ENCODE measurements around the gene CATSPERD. TPM values are rescaled to one million over a fixed set of nuclear protein-coding genes. Genes with fewer than 3 reads are reported as not detected.
A peak's percentile ranks its signal among the peaks of the same experiment; 100 is the strongest.

The CATSPERD gene
- total and polyA plus RNA-seq, 4 experiments from 2014 or later: not detected

DNA sequence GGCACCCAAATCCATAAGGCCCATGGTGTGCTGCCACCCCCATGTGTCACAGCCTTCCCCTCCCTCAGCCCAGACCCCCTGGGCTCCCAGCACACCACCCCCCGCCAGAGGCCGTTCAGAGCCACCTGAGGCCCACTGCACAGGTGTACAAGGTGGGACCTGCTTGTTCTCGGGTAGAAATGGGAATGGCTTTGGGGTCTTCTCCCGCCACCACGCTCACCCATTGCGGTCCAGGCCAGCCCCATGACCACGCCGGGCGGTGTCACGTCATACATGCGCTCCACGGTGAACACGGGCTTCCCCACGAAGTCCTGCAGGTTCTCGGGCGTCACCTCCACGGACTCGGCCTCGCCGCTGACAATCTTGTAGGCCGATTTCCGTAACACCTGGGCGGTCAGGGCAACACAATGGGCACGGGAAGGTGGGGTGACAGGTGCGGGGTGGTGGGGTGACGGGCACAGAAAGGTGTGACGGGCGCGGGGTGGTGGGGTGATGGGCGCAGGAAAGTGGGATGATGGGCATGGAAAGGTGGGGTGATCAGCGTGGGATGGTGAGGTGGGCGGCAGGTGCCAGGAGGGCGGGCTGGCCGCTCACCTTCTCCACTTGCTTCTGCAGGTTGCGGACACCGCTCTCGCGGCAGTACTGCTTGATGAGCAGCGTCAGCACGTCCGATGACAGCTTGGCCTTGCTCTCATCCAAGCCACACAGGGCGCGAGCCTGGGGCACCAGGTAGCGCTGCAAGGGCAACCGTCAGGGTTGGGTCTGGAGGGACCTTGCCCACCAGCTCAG, 26.1 kb upstream of the CATSPERD start:
- Histone ChIP-seq H3K36me3 (ENCODE audit: insufficient read depth, low read length) (peaks cover 47% of the 10 kb centered on the region), H3K27ac (ENCODE audit: low read depth, low read length) (no peak overlapping the region), H3K4me3 (ENCODE audit: low read length in 2 of 2) (no peak overlapping the region), H3K9me3 (ENCODE audit: control insufficient read depth in 1 of 2, low read length in 2 of 2) (no peaks in the 10 kb centered on the region), H3K27me3 (ENCODE audit: insufficient read depth, low read length) (no peaks in the 10 kb centered on the region), H3K4me1 (ENCODE audit: insufficient read depth, low read length) (peaks cover 24% of the 10 kb centered on the region)
- ChIA-PET CTCF (ENCODE audit: partially characterized antibody) (no interaction called here), POLR2A (ENCODE audit: partially characterized antibody) (interaction anchor here (1.1 to 1.6 kb wide), 3 partner anchors 25 to 26 kb away, joined by 3 to 4 read pairs (median 3); partner anchors contain the start of genes CATSPERD and LONP1)
- intact Hi-C loops (cut with micrococcal nuclease): no loop called here
- Mint-ChIP-seq H3K9me3 (peaks cover 0 to 5% (median 0%) of the 10 kb centered on the region in 8 donors), H3K27ac (peak overlapping the region in 5 of 7 donors; percentile 8 to 100 (median 60)), H3K36me3 (peaks cover 0 to 58% of the 10 kb centered on the region in 2 donors), H3K4me1 (peaks cover 10 to 30% (median 20%) of the 10 kb centered on the region in 4 donors), H3K27me3 (no peaks in the 10 kb centered on the region), H3K4me3 (no peak overlapping the region)
- no peak for DNase-seq

DNA sequence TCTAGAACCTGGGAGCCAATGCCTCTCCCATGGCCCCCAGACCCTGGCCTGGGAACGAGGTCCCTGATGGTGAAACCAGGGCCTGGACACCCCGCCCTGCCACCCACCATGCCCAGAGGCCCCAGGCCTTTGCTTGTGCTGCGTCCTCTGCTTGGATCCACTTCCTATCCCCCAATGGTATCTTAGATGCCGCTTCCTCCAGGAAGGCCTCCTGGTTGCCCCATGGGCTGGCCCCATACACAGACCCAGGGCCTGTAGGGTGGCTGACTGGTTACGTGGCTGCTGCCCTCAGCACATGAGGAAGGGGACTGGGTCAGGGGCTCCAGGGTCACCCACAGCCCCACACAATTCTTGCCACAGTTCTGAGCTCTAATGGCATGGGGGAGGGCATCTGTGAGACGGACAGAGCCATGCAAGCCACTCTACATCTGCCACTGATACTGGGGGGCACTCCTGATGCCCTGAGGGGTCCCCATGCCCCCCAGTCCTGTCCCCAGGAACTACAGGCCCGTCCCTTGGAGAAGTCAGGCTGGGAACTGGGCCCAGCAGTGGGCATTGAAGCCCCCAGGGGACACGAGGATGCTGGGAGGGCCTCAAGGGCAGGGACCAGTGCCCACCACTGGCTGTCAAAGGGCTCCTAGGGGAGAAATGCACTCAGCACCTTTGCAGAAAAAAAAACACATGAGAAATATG, 25.3 kb upstream of the CATSPERD start:
- Mint-ChIP-seq H3K27me3 (no peaks in the 10 kb centered on the region), H3K4me1 (peaks cover 7 to 25% (median 15%) of the 10 kb centered on the region in 4 donors), H3K36me3 (peaks cover 0 to 54% of the 10 kb centered on the region in 2 donors), H3K4me3 (no peak overlapping the region), H3K27ac (peak overlapping the region in 2 of 7 donors; percentile 29 to 48), H3K9me3 (peaks cover 0 to 5% (median 0%) of the 10 kb centered on the region in 8 donors)
- Histone ChIP-seq H3K4me1 (ENCODE audit: insufficient read depth, low read length) (peaks cover 19% of the 10 kb centered on the region), H3K27ac (ENCODE audit: low read depth, low read length) (no peak overlapping the region), H3K4me3 (ENCODE audit: low read length in 2 of 2) (no peak overlapping the region), H3K9me3 (ENCODE audit: control insufficient read depth in 1 of 2, low read length in 2 of 2) (no peaks in the 10 kb centered on the region), H3K36me3 (ENCODE audit: insufficient read depth, low read length) (peaks cover 47% of the 10 kb centered on the region), H3K27me3 (ENCODE audit: insufficient read depth, low read length) (no peaks in the 10 kb centered on the region)
- CTCF ChIA-PET (ENCODE audit: partially characterized antibody): no interaction called here
- DNase-seq: no peak
- POLR2A ChIA-PET (ENCODE audit: partially characterized antibody): interaction anchor here (1.1 to 1.3 kb wide), 3 partner anchors 8 to 25 kb away, joined by 3 to 4 read pairs (median 4); partner anchors contain the start of genes CATSPERD and LONP1
- intact Hi-C loops (cut with micrococcal nuclease): no loop called here

DNA sequence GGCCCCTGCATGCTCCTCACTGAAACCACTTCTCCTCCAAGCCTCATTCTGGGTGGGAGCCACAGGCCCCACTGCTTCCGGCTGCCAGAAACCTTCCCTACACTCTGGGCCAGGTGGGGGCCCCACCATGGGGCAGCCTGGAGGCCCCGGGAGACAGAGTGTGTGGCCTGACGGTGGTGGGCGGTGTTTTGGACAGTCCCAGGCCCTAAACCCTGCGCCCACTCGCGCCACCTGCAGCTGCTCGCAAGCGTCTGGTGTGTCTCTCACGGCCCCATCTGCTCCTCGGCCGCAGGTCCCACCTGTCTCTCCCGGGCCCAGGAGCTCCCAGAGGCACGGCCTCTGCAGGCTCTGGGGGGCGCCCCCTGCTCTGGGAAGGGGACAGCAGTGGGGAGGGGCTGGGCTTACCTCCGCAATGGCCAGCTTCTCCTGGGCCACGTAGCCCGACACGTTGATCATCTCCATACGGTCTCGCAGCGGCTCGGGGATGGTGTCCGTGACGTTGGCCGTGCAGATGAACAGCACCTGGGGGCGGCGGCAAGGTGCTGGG, 24.7 kb upstream of the CATSPERD start:
- Mint-ChIP-seq H3K9me3 (no peaks in the 10 kb centered on the region), H3K27me3 (no peaks in the 10 kb centered on the region), H3K4me1 (peaks cover 4 to 19% (median 11%) of the 10 kb centered on the region in 4 donors), H3K4me3 (no peak overlapping the region), H3K27ac (peak overlapping the region in 1 of 7 donors; percentile 48), H3K36me3 (peaks cover 0 to 50% of the 10 kb centered on the region in 2 donors)
- ChIA-PET POLR2A (ENCODE audit: partially characterized antibody) (interaction anchor here (0.6 to 1.3 kb wide), 4 partner anchors 9 to 24 kb away, joined by 3 to 4 read pairs (median 4); partner anchors contain the start of genes CATSPERD and LONP1), CTCF (ENCODE audit: partially characterized antibody) (no interaction called here)
- Histone ChIP-seq H3K9me3 (ENCODE audit: control insufficient read depth in 1 of 2, low read length in 2 of 2) (no peaks in the 10 kb centered on the region), H3K36me3 (ENCODE audit: insufficient read depth, low read length) (peaks cover 47% of the 10 kb centered on the region), H3K4me1 (ENCODE audit: insufficient read depth, low read length) (peaks cover 19% of the 10 kb centered on the region), H3K27me3 (ENCODE audit: insufficient read depth, low read length) (no peaks in the 10 kb centered on the region), H3K27ac (ENCODE audit: low read depth, low read length) (no peak overlapping the region), H3K4me3 (ENCODE audit: low read length in 2 of 2) (no peak overlapping the region)
- no peak for DNase-seq
- intact Hi-C loops (cut with micrococcal nuclease): no loop called here

DNA sequence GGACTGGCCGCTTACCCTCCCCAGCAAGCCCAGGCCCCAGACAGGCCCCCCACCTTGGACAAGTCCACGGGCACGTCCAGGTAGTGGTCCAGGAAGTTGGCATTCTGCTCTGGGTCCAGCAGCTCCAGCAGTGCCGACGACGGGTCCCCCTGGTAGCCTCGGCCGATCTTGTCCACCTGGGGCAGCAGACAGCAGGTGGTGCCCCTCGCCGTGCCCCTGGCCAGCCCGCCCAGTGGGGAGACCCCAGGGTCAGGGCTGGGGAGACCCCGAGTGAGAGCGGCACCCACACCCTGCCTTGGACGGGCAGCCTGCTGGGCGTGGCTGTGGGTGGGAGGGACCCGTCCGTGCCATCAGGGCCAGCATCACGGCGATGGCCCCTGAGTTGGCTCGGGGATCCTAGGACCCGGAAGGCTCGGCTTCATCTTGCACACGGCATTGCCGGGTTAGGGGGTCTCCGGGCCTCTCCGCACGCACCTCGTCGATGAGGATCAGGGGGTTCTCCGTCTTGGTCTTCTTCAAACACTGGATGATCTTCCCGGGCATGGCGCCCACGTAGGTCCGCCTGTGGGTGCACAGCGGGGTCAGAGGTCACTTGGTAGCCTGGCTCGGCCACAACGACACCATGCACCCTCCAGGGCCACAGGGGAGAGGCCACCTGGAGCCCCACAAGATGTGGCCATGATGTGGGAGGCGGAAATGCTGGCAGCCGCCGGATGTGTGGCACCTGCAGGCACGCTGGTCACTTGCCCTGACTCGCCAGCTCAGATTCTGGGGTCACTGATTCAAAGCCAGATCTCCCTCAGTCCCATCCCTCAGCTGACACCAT, 24.0 kb upstream of the CATSPERD start:
- Mint-ChIP-seq H3K27ac (peak overlapping the region in 2 of 7 donors; percentile 18 to 65), H3K4me1 (peaks cover 3 to 14% (median 6%) of the 10 kb centered on the region in 4 donors), H3K27me3 (no peaks in the 10 kb centered on the region), H3K36me3 (peaks cover 0 to 47% of the 10 kb centered on the region in 2 donors), H3K4me3 (no peak overlapping the region), H3K9me3 (no peaks in the 10 kb centered on the region)
- no peak overlapping the region for H3K4me3 ChIP-seq (ENCODE audit: low read length in 2 of 2)
- CTCF ChIA-PET (ENCODE audit: partially characterized antibody): no interaction called here
- H3K27ac ChIP-seq (ENCODE audit: low read depth, low read length): no peak overlapping the region
- H3K27me3 ChIP-seq (ENCODE audit: insufficient read depth, low read length): no peaks in the 10 kb centered on the region
- no peaks in the 10 kb centered on the region for H3K9me3 ChIP-seq (ENCODE audit: control insufficient read depth in 1 of 2, low read length in 2 of 2)
- H3K36me3 ChIP-seq (ENCODE audit: insufficient read depth, low read length): peaks cover 47% of the 10 kb centered on the region
- peaks cover 17% of the 10 kb centered on the region for H3K4me1 ChIP-seq (ENCODE audit: insufficient read depth, low read length)
- DNase-seq: no peak
- intact Hi-C loops (cut with micrococcal nuclease): no loop called here
- POLR2A ChIA-PET (ENCODE audit: partially characterized antibody): interaction anchor here (0.6 to 1.3 kb wide), 2 partner anchors 10 to 23 kb away, joined by 4 read pairs; partner anchors contain the start of gene LONP1

DNA sequence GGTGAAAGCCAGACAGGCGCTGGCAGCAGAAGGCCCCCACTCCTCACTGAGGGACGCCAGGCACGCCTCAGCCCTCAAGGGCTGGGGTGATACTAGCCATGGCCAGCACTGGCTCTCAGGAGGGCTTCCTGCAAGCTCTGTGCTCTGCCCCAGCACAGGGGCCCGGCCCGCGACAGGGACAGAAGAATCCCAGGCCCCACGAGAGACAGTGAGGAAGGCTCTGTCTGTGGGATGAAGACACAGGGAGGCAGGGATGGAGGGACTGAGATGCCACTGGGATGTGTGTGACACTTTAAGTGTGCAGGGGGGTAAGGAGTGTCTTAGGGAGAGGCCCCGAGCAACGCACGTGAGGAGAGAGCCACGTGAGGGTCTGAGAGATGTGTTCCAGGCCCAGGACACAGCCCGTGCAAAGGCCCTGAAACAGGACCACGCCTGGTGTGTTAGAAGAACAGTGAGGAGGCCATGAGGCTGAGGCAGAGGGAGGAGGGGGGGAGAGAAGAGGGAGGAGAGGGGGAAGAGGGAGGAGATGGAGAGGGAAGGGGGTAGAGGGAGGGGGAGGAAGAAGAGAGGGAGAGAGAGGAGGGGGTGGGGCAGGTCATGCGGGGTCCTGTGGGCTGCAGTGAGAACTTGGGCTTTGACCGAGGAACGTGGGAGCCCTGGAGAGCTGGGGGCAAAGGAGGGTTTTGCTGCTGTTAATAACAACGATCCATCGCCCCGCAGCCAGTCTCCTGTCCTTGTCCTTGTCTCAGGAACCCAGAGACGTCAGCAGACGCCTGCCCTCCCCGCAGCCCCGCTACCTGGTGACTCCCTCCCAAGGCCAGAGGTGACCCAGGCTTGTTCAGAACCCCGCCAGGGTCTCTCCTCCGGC, 23.2 kb upstream of the CATSPERD start:
- Histone ChIP-seq H3K4me1 (ENCODE audit: insufficient read depth, low read length) (peaks cover 9% of the 10 kb centered on the region), H3K27me3 (ENCODE audit: insufficient read depth, low read length) (no peaks in the 10 kb centered on the region), H3K27ac (ENCODE audit: low read depth, low read length) (no peak overlapping the region), H3K4me3 (ENCODE audit: low read length in 2 of 2) (no peak overlapping the region), H3K36me3 (ENCODE audit: insufficient read depth, low read length) (peaks cover 43% of the 10 kb centered on the region), H3K9me3 (ENCODE audit: control insufficient read depth in 1 of 2, low read length in 2 of 2) (no peaks in the 10 kb centered on the region)
- Mint-ChIP-seq H3K27me3 (no peaks in the 10 kb centered on the region), H3K27ac (peak overlapping the region in 3 of 7 donors; percentile 57 to 65 (median 63)), H3K36me3 (peaks cover 0 to 45% of the 10 kb centered on the region in 2 donors), H3K9me3 (no peaks in the 10 kb centered on the region), H3K4me1 (peaks cover 0 to 10% (median 4%) of the 10 kb centered on the region in 4 donors), H3K4me3 (no peak overlapping the region)
- ChIA-PET CTCF (ENCODE audit: partially characterized antibody) (no interaction called here), POLR2A (ENCODE audit: partially characterized antibody) (interaction anchor here (1.5 kb wide), 1 partner anchor 22 kb away, joined by 4 read pairs; the partner anchor contains the start of gene LONP1)
- intact Hi-C loops (cut with micrococcal nuclease): no loop called here
- no peak for DNase-seq
